Lower leg skin (tissue), 3 donors: ENCODE results near the gene ELP6.

Experiments used
- POLR2A ChIP-seq, 2 donors: fragments of 450-650 bp; IDR thresholded peaks; one replicate each; pipeline ENCODE4 v1.6.1; 2016 to 2017; ENCODE audit warnings: antibody characterized with exemption in 2 of 2, mild to moderate bottlenecking in 1 of 2, moderate library complexity in 1 of 2
- TF ChIP-seq, protein P1 (sequence below), 3 donors: fragments of 450-650 bp; IDR thresholded peaks; one replicate each; pipeline ENCODE4 v1.5.1; 2016; ENCODE audit warnings: antibody characterized with exemption in 3 of 3, mild to moderate bottlenecking in 3 of 3, moderate library complexity in 2 of 3

DNA sequence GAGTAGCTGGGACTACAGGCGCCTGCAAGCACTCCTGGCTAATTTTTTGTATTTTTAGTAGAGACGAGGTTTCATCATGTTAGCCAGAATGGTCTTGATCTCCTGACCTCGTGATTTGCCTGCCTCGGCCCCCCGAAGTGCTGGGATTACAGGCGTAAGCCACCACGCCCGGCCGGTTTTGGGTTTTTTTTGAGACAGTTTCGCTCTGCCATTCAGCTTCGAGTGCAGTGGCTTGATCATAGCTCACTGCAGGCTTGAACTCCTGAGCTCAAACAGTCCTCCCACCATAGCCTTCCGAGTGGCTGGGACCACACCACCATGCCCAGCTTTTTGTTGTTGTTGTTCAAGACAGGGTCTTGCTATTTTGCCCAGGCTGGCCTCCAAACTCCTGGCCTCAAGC is 21.7 kb downstream of the ELP6 start:
- TF ChIP-seq, protein P1, sequence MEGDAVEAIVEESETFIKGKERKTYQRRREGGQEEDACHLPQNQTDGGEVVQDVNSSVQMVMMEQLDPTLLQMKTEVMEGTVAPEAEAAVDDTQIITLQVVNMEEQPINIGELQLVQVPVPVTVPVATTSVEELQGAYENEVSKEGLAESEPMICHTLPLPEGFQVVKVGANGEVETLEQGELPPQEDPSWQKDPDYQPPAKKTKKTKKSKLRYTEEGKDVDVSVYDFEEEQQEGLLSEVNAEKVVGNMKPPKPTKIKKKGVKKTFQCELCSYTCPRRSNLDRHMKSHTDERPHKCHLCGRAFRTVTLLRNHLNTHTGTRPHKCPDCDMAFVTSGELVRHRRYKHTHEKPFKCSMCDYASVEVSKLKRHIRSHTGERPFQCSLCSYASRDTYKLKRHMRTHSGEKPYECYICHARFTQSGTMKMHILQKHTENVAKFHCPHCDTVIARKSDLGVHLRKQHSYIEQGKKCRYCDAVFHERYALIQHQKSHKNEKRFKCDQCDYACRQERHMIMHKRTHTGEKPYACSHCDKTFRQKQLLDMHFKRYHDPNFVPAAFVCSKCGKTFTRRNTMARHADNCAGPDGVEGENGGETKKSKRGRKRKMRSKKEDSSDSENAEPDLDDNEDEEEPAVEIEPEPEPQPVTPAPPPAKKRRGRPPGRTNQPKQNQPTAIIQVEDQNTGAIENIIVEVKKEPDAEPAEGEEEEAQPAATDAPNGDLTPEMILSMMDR (IDR thresholded peaks at IDR 0.05): no peak
- TF ChIP-seq POLR2A (IDR thresholded peaks at IDR 0.05): no peak
